HL-60 (cell line): ENCODE data around the gene ACSL4.

Source experiments
- DNase-seq, 2 experiments: peaks; one replicate each; pipeline ENCODE4 v3.0.0-alpha.2; 2010 to 2020; ENCODE audit warnings: low read depth in 1 of 2, low spot score in 1 of 2
- H3K27ac ChIP-seq: fragments of 250-450 bp; sonication (Bioruptor Pico); replicated peaks from 2 replicates; pipeline ENCODE4 v1.5.1; 2020; ENCODE audit warnings: mild to moderate bottlenecking, moderate library complexity
- H3K27me3 ChIP-seq: fragments of 250-450 bp; sonication (Bioruptor Pico); 2 replicates; pipeline ENCODE4 v1.5.1; 2021; ENCODE audit warnings: mild to moderate bottlenecking, moderate library complexity; ENCODE audit not compliant: insufficient read depth, poor library complexity, severe bottlenecking
- H3K4me3 ChIP-seq: replicated peaks from 2 replicates; pipeline ENCODE4 v1.5.1; 2011; ENCODE audit warnings: mild to moderate bottlenecking, control low read depth, low read length; ENCODE audit not compliant: insufficient read depth
- CTCF ChIP-seq: IDR thresholded peaks from one replicate; pipeline ENCODE4 v1.5.1; 2011; ENCODE audit warnings: low read length, control low read depth, inconsistent platforms; ENCODE audit not compliant: insufficient read depth
- GABPA ChIP-seq: IDR thresholded peaks from 2 replicates; pipeline ENCODE4 v1.6.1; 2012; ENCODE audit warnings: low read depth
- POLR2AphosphoS5 ChIP-seq: IDR thresholded peaks from 2 replicates; pipeline ENCODE4 v1.6.1; 2012; ENCODE audit warnings: low read depth
- SPI1 ChIP-seq: IDR thresholded peaks from 2 replicates; pipeline ENCODE4 v1.6.1; 2012; ENCODE audit warnings: low read depth, mild to moderate bottlenecking, borderline replicate concordance
- TF ChIP-seq, protein P1 (sequence below): IDR thresholded peaks from 2 replicates; pipeline ENCODE4 v1.6.1; 2012; ENCODE audit warnings: low read depth; ENCODE audit not compliant: insufficient replicate concordance

ACSL4 gene

DNA sequence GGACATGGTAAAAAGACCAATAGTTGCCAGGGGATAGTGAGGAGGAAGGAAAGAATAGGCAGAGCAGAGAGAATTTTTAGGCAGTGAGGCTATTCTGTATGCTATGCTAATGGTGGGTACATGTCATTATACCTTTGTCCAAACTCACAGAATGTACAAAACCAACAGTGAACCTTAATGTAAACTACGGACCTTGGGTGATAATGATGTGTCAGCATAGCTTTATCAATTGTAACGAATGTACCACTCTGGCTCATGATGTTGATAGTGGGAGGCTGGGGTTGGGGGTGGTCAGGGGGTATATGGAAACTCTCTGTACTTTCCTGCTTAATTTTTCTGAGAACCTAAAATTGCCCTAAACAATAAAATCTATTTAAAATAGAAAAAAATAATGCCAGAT is 37.7 kb upstream of the ACSL4 start:
- H3K27ac ChIP-seq = no peak overlapping the region
- TF ChIP-seq SPI1 (no peak), GABPA (no peak)
- TF ChIP-seq, protein P1, sequence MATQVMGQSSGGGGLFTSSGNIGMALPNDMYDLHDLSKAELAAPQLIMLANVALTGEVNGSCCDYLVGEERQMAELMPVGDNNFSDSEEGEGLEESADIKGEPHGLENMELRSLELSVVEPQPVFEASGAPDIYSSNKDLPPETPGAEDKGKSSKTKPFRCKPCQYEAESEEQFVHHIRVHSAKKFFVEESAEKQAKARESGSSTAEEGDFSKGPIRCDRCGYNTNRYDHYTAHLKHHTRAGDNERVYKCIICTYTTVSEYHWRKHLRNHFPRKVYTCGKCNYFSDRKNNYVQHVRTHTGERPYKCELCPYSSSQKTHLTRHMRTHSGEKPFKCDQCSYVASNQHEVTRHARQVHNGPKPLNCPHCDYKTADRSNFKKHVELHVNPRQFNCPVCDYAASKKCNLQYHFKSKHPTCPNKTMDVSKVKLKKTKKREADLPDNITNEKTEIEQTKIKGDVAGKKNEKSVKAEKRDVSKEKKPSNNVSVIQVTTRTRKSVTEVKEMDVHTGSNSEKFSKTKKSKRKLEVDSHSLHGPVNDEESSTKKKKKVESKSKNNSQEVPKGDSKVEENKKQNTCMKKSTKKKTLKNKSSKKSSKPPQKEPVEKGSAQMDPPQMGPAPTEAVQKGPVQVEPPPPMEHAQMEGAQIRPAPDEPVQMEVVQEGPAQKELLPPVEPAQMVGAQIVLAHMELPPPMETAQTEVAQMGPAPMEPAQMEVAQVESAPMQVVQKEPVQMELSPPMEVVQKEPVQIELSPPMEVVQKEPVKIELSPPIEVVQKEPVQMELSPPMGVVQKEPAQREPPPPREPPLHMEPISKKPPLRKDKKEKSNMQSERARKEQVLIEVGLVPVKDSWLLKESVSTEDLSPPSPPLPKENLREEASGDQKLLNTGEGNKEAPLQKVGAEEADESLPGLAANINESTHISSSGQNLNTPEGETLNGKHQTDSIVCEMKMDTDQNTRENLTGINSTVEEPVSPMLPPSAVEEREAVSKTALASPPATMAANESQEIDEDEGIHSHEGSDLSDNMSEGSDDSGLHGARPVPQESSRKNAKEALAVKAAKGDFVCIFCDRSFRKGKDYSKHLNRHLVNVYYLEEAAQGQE = no peak
- no peak overlapping the region for H3K4me3 ChIP-seq
- H3K27me3 ChIP-seq = no peaks in the 10 kb centered on the region
- DNase-seq = no peak

DNA sequence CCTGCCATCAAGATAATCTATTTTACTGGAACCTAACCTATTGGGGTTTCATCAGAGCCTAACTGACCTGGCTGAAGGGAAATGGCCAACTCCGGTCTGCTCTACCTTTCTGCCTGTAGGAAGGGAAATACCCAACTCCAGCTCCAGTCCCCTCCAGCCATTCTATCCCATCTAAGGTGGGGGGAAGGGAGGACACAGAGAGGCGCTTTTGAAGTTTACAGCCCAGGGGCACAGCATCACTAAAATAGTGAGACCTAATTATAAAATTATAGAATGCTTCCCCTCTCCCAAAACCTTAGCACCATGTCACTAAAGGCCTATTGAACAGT is 27.8 kb upstream of the ACSL4 start:
- Histone ChIP-seq H3K27ac (no peak overlapping the region), H3K27me3 (no peaks in the 10 kb centered on the region), H3K4me3 (no peak overlapping the region)
- no peak for TF ChIP-seq POLR2AphosphoS5
- no peak for TF ChIP-seq SPI1
- TF ChIP-seq, protein P1 = no peak
- TF ChIP-seq CTCF = no peak
- TF ChIP-seq GABPA = no peak
- DNase-seq = no peak

GRCh38 chrX:109760209-109760921 is 27.3 kb upstream of the ACSL4 start:
- Histone ChIP-seq H3K4me3 (no peak overlapping the region), H3K27me3 (no peaks in the 10 kb centered on the region), H3K27ac (no peak overlapping the region)
- DNase-seq = no peak
- no peak for TF ChIP-seq CTCF
- TF ChIP-seq POLR2AphosphoS5 = no peak
- TF ChIP-seq, protein P1 = no peak
- TF ChIP-seq SPI1 = no peak
- no peak for TF ChIP-seq GABPA
